Erythroblast (primary cell): ENCODE data around the gene BCL2.

Experiments
- DNase-seq, 2 experiments: peaks; one replicate each; lab custom pipeline; 2025; lab: John Stamatoyannopoulos, UW
- GATA1 ChIP-seq: IDR thresholded peaks from 2 replicates; pipeline ENCODE4 v1.6.1; 2011; ENCODE audit warnings: low read depth, mild to moderate bottlenecking, control low read depth, low read length, moderate library complexity
- POLR2A ChIP-seq: IDR thresholded peaks from 2 replicates; pipeline ENCODE4 v1.6.1; 2011; ENCODE audit warnings: mild to moderate bottlenecking, low read length

The BCL2 gene

GRCh38 chr18:63187223-63187574 is 132.4 kb downstream of the BCL2 start:
- no peak for DNase-seq
- no peak for TF ChIP-seq POLR2A
- TF ChIP-seq GATA1, result no peak

GRCh38 chr18:63186520-63187222 is 132.9 kb downstream of the BCL2 start:
- no peak for DNase-seq
- TF ChIP-seq POLR2A (no peak), GATA1 (no peak)

GRCh38 chr18:63185984-63186383 is 133.6 kb downstream of the BCL2 start:
- TF ChIP-seq GATA1 (no peak), POLR2A (no peak)
- no peak for DNase-seq

- DNase-seq, result no peak
- TF ChIP-seq GATA1 (no peak), POLR2A (no peak)
Observed at GRCh38 chr18:63183952-63184770, 135.4 kb downstream of the BCL2 start.

- DNase-seq, result no peak
- no peak for TF ChIP-seq POLR2A
- TF ChIP-seq GATA1, result no peak
Observed at GRCh38 chr18:63183378-63183777, 136.2 kb downstream of the BCL2 start.

GRCh38 chr18:63182861-63183260 is 136.7 kb downstream of the BCL2 start:
- TF ChIP-seq POLR2A (no peak), GATA1 (no peak)
- no peak for DNase-seq

- no peak for TF ChIP-seq POLR2A
- no peak for TF ChIP-seq GATA1
- no peak for DNase-seq
Observed at GRCh38 chr18:63182310-63182772, 137.2 kb downstream of the BCL2 start.

- DNase-seq, result no peak
- no peak for TF ChIP-seq GATA1
- TF ChIP-seq POLR2A, result no peak
Observed at GRCh38 chr18:63181706-63182309, 137.8 kb downstream of the BCL2 start.

GRCh38 chr18:63180971-63181376 is 138.6 kb downstream of the BCL2 start:
- DNase-seq, result no peak
- no peak for TF ChIP-seq GATA1
- no peak for TF ChIP-seq POLR2A

- no peak for DNase-seq
- no peak for TF ChIP-seq POLR2A
- TF ChIP-seq GATA1, result no peak
Observed at GRCh38 chr18:63180321-63180720, 139.2 kb downstream of the BCL2 start.

- TF ChIP-seq POLR2A (no peak), GATA1 (no peak)
- no peak for DNase-seq
Observed at GRCh38 chr18:63179422-63179821, 140.1 kb downstream of the BCL2 start.

GRCh38 chr18:63178971-63179370 is 140.6 kb downstream of the BCL2 start:
- DNase-seq, result no peak
- no peak for TF ChIP-seq GATA1
- TF ChIP-seq POLR2A, result no peak

GRCh38 chr18:63177919-63178821 is 141.4 kb downstream of the BCL2 start:
- TF ChIP-seq GATA1 (no peak), POLR2A (no peak)
- no peak for DNase-seq
